ACHN (cell line): ENCODE measurements around the gene MVB12B.
A peak's percentile ranks its signal among the peaks of the same experiment; 100 is the strongest.

Source experiments
- DNase-seq: peaks from one replicate; pipeline ENCODE4 v3.0.0-alpha.2; 2015
- in situ Hi-C: cut with HindIII; loops from 2 replicates; pipeline ENCODE4 v1.10.0; 2017; ENCODE audit warnings: low sequenced_read_pairs, low pct_ligation_motif_present, low pct_unique_long_range_greater_than_20kb

MVB12B gene

DNA sequence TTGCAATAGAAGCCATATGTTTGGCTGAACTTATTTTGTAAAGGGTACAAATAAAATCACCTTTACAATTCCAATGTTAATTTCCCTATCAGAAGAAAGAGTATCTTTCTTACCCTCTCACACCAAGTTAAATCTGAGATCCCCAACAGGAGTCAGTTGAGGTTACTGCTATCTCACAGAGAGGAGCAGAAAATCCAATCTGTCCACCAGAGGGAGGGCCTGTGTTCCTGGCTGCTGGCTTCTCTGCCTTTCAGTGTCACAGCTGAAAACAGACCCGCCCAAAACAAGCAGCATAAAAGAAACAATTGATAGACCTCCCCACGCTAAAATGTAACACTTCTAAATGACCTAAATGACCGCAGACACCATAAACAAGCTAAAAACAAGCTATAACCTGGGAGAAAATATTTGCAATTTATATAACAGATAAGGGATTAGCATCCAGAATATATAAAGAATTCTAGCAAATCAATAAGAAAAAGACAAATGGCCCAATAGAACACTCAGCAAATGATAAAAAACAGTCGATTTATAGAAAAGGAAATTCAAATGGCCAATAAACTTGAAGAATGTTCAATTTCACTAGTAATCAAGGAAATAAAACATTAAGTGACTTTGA is 24.5 kb upstream of the MVB12B start:
- in situ Hi-C loops, result no loop called here
- peak; percentile 52 for DNase-seq

DNA sequence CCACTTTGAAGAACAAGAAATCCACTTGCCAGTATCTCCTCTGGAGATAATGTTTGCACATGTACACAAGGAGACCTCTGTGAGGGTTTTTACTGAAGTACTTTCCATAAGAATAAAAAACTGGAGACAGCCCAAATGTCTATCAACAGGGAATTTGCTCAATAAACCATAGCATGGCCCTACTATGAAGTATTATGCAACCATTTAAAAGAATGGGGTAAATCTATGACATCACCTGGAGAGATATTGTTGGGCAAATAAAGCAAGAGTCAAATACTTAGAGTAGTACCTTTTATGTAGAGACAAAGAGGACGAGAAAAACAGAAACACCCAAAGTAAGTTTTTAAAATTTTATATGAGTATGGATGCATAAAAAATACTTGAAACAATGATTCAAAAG is 23.9 kb upstream of the MVB12B start:
- in situ Hi-C loops, result no loop called here

DNA sequence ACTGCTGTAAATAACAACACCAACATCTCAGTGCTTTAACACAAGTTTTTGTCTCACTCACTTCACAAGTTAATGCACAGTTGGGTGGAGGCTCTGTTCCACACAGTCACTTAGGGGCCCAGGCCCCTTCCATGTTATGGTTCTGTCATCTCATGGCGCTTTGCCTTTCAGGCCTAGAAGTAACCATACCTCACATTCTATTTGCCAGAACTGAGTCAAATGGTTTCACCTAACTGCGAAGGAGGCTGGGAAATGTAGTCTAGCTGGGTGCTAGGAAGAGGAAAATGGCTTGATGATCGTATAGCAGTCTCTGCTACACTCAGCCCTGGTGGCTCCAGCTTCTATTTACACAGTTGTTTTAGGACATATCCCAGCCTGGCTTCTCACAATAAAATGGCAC is 23.1 kb upstream of the MVB12B start:
- in situ Hi-C loops, result no loop called here
- no peak for DNase-seq

More for the DNA sequence above, 23.9 kb upstream of the MVB12B start:
- no peak for DNase-seq

- in situ Hi-C loops, result no loop called here
- DNase-seq, result no peak
These were observed 22.2 kb upstream of the MVB12B start for GRCh38 chr9:126304207-126304970.

- in situ Hi-C loops, result no loop called here
- no peak for DNase-seq
These were observed 21.7 kb upstream of the MVB12B start for GRCh38 chr9:126304971-126305320.

- DNase-seq, result no peak
- in situ Hi-C loops, result no loop called here
These were observed 20.5 kb upstream of the MVB12B start for GRCh38 chr9:126306071-126306647.

- in situ Hi-C loops, result no loop called here
- no peak for DNase-seq
These were observed 19.1 kb upstream of the MVB12B start for GRCh38 chr9:126307322-126308061.

DNA sequence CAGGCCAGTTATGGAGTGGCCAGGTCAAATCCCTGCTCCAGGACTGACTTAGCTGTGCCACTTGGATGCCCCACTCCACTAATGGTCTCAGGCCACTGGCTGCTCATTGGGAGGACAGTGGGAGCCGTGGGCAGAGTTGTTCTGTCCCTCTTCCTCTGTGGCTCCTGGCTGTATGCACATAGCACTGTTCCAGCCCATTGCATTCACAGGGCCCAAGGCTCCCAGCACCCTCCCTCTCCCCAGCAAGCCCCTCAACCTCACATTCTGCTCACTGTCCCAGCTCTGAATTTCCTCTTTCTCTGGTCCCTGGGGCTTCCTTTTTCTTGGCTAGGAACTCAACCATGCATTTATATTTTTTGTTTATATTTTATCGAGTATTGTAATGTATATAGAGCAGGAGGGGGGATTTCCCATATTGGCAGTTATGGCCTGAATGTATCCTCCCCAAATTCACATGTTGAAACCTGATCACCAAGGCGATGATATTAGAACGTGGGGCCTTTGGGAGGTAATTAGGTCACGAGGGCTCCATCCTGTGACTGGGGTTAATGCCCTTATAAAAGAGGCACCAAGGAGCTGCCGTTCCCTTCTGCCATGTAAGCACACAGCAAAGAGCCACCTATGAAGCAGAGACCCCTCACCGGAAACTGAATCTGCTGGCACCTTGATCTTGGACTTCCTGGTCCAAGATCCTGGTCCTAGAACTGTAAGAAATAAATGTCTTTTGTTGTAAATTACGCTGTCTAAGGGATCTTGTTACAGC is 17.0 kb upstream of the MVB12B start:
- in situ Hi-C loops, result no loop called here
- DNase-seq, result no peak

DNA sequence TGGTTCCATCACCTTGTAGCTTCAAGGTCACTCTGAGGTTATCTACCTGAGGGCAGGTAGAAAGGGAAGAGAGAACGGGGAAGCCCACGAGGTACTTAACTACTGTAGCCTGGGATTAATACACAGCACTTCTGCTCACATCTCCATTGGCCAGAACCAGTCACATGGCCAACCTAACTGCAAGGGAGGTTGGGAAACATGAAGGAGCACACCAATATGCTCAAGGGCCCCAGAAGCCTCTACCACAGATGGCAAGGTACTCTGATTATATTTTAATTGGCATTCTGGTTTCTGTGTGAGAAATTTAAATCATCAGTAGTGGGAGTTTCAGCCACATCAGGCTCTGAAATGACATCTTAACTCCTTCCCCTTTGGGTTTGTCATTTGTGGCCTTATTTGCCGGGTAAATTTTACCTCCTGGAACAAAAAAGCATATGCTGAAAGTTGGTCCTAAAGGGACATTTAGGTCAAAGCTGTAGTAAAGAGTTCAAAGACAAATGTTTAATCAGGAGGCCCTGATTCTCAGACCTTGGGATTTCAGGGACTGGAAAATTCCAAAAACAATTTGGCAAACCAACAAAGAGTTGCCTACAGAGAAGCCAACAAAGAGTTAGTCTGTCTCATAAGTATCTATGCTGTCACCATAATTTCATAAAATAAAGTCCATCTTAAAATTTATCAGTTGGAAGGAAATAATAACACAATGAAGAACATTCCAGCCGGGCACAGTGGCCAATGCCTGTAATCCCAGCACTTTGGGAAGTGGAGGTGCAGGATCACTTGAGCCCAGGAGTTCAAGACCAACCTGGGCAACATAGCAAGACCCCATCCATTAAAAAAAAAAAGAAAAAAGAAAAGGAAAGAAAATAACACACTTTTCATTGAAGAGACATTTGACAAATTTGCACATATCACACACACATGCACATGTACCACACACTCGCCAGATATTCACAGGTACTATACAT is 13.8 kb upstream of the MVB12B start:
- no peak for DNase-seq
- in situ Hi-C loops, result no loop called here

DNA sequence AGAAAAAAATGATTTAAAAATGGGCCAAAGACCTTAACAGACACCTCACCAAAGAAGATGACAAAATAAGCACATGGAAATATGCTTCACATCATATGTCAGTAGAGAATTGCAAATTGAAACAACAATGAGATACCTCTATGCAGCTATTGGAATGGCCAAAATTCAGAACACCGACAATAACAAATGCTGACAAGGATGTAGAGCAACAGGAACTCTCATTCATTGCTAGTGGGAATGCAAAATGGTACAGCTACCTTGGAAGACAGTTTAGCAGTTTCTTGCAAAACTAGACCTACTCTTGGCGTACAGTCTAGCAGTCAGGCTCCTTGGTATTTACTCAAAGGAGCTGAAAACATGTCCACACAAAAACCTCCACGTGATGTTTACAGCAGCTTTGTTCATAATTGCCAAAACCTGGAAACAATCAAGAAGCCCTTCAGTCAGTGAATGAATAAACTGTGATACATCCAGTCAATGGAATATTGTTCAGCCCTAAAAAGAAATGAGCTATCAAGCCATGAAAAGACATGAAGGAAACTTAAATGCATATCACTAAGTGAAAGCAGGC is 10.5 kb upstream of the MVB12B start:
- no peak for DNase-seq
- in situ Hi-C loops, result no loop called here

DNA sequence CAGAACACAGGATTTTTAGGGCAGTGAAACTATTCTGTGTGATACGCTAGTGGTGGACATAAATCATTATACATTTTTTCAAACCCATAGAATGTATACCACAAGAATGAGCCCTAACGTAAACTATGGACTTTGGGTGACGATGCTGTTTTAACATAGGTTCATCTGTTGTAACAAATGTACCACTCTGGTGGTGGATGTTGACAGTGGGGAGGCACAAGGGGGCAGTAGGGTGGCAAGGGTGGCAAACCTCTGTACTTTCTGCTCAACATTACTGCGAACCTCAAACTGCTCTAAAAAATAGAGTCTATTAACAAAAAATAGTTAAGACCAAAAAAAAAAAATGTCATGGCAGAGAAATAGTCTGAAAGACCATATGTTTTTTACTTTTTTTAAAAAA is 9.1 kb upstream of the MVB12B start:
- no peak for DNase-seq
- in situ Hi-C loops, result no loop called here

DNA sequence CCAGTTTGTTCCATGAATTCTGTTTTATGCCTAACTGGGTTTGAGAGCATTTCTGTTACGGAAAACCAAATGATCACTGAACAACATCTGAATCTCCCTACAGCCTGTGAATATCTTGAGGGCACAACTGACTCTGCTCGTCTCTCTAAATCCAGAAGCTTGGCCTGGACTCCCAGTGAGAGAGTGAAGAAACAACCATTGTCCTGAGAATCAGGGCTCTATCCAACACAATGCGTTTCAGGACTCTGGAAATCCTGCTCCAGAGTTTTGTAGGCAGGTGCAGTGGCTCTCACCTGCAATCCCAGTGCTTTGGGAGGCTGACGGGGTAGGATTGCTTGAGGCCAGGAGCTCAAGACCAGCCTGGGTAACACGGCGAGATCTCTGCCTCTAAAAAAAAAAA is 7.8 kb upstream of the MVB12B start:
- no peak for DNase-seq
- in situ Hi-C loops, result no loop called here

DNA sequence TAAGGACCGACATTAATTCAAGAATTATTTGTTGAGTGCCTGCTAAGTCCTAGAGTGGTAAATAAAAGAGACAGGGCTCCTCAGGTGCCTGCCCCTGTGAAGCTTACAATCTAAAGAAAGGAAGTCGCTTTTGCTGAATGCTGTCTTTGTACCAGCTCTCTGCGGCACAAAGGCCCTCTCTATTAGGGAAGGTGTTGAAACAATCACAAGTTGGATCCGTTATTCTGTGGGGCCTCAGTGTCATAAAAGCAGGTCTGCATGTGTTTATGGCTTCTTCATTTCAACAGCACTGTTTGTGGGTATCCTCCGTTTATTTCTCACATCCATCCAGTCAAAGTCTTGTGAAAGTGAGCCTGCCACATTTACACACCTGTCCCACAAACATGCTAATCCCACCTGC is 7.0 kb upstream of the MVB12B start:
- in situ Hi-C loops, result no loop called here
- no peak for DNase-seq

GRCh38 chr9:126320158-126320922 is 6.3 kb upstream of the MVB12B start:
- in situ Hi-C loops, result no loop called here
- DNase-seq, result no peak

- no peak for DNase-seq
- in situ Hi-C loops, result no loop called here
These were observed 4.9 kb upstream of the MVB12B start for GRCh38 chr9:126321742-126322141.

DNA sequence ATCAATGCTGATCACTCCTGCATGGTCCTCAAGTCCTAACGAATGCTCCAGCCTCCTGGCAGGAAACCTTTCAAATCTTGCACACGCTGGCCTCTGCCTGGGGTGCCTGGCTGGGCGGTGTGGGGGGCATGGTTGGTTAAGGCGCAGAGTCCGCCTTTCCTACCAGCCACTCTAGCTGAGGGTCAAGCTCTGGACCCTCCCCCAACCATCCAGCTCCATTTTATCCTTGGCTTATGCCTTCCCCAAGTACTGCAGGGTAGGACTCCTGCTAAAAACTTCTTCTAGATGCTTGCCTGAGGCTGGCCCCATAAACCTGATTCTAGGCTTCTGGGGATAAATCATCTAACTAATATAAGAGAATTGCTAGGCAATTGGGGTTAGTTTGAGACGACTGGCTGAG is 808 bp upstream of the MVB12B start:
- in situ Hi-C loops, result no loop called here
- no peak for DNase-seq
